Osteocyte (in vitro differentiated cells): ENCODE data around the gene DNTT. TPM values are rescaled to one million over a fixed set of nuclear protein-coding genes. Genes with fewer than 3 reads are reported as not detected.

Experiments used
- DNase-seq: peaks from one replicate; pipeline ENCODE4 v3.0.0; 2021; ENCODE audit warnings: mixed read lengths; ENCODE audit not compliant: unreplicated experiment; ENCODE audit errors: extremely low spot score
- H3K27ac Mint-ChIP-seq: one replicate; pipeline ENCODE4 v1.8.0; 2021; ENCODE audit warnings: mild to moderate bottlenecking, mixed read lengths; ENCODE audit not compliant: unreplicated experiment
- H3K27me3 Mint-ChIP-seq: one replicate; pipeline ENCODE4 v1.8.0; 2021; ENCODE audit warnings: mixed read lengths; ENCODE audit not compliant: unreplicated experiment
- H3K36me3 Mint-ChIP-seq: one replicate; pipeline ENCODE4 v1.8.0; 2021; ENCODE audit warnings: mixed read lengths; ENCODE audit not compliant: unreplicated experiment
- H3K4me1 Mint-ChIP-seq: one replicate; pipeline ENCODE4 v1.8.0; 2021; ENCODE audit warnings: mixed read lengths; ENCODE audit not compliant: unreplicated experiment
- H3K4me3 Mint-ChIP-seq: one replicate; pipeline ENCODE4 v1.8.0; 2021; ENCODE audit warnings: mild to moderate bottlenecking, moderate library complexity, mixed read lengths; ENCODE audit not compliant: unreplicated experiment
- H3K9me3 Mint-ChIP-seq: one replicate; pipeline ENCODE4 v1.8.0; 2021; ENCODE audit warnings: mixed read lengths; ENCODE audit not compliant: unreplicated experiment
- total RNA-seq: library from RNA; stranded (reverse); gene quantifications from 2 replicates; pipeline ENCODE4 v1.2.1, GENCODE V29; 2021
- TF ChIP-seq, protein P1 (sequence below): fragments of 200-600 bp; sonication (generic); IDR thresholded peaks from 2 replicates; pipeline ENCODE4 v1.5.0; 2021; ENCODE audit warnings: antibody characterized with exemption, mild to moderate bottlenecking, moderate library complexity

The DNTT gene
- total RNA-seq, 1 donor from 2014 or later = not detected

DNA sequence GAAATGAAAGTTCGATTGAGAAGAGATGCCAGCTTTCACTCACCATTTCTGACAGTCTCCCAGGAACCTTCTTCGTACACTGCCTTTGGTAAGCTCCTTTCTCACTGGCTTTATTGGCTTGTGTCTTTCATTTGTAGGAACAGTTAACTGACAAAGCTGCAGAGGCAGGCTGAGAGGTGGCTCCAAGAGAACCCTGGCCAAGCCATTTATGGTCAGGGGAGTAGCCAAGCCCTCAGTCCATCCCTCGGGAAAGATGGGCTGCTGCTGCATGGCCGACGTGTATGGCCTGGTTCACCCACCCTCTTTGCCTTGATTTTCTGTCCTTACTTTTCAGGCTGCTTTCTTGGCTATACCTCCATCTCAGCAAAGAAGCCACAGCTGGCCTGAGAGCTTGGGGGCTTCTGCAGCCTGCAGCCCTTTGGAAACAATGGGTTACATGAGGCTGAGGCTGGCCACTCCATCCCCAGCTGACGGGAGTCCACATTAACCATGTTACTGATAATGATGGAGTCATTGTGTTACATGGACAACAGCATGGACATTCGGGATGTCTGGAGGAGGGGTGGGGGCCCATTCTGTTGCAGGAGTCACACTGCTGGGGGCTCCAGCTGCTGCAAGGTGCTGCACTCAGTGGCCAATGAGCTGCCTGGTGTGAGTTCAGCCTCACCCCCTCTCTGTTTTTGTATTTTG is 54.8 kb downstream of the DNTT start, which contains the start of gene OPALIN:
Gene OPALIN (minus strand): TSS at position 152 of the 690 bp plus-strand sequence. CDS start 106 bp downstream, at position 46.
- Mint-ChIP-seq H3K9me3 (no peaks in the 10 kb centered on the region), H3K27me3 (peaks cover 26% of the 10 kb centered on the region), H3K36me3 (no peaks in the 10 kb centered on the region), H3K27ac (no peak within 1 kb of the TSS), H3K4me3 (no peak within 1 kb of the TSS), H3K4me1 (no peaks in the 10 kb centered on the region)
- DNase-seq = no peak
- TF ChIP-seq, protein P1, sequence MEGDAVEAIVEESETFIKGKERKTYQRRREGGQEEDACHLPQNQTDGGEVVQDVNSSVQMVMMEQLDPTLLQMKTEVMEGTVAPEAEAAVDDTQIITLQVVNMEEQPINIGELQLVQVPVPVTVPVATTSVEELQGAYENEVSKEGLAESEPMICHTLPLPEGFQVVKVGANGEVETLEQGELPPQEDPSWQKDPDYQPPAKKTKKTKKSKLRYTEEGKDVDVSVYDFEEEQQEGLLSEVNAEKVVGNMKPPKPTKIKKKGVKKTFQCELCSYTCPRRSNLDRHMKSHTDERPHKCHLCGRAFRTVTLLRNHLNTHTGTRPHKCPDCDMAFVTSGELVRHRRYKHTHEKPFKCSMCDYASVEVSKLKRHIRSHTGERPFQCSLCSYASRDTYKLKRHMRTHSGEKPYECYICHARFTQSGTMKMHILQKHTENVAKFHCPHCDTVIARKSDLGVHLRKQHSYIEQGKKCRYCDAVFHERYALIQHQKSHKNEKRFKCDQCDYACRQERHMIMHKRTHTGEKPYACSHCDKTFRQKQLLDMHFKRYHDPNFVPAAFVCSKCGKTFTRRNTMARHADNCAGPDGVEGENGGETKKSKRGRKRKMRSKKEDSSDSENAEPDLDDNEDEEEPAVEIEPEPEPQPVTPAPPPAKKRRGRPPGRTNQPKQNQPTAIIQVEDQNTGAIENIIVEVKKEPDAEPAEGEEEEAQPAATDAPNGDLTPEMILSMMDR = no peak

DNA sequence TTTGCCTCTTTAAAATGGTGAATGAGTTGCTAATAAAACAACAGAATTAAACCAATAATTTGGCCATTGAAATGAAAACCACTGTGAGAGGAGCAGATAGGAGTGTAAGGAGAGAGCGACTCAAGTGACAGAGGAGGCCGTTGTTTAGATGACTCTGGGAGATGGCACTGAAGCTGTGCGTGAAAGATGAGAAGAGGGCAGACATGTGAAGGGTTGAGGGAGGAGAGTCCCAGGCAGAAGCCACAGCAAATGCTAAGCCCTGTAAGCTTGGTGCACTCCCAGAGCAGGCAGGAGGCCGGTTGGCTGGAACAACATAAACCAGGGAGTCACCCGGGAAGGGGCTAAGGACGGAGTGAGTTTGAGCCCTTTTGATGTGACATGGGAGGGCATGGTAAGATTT is 55.4 kb downstream of the DNTT start:
- Mint-ChIP-seq H3K9me3 (no peaks in the 10 kb centered on the region), H3K27me3 (peaks cover 26% of the 10 kb centered on the region), H3K4me3 (no peak overlapping the region), H3K27ac (no peak overlapping the region), H3K4me1 (no peaks in the 10 kb centered on the region), H3K36me3 (no peaks in the 10 kb centered on the region)
- TF ChIP-seq, protein P1 = no peak
- DNase-seq = no peak

GRCh38 chr10:96360331-96360730 is 56.1 kb downstream of the DNTT start:
- H3K4me3 Mint-ChIP-seq = no peak overlapping the region
- no peak for DNase-seq
- H3K27me3 Mint-ChIP-seq = peaks cover 22% of the 10 kb centered on the region
- H3K27ac Mint-ChIP-seq = no peak overlapping the region
- TF ChIP-seq, protein P1 = no peak
- H3K4me1 Mint-ChIP-seq = no peaks in the 10 kb centered on the region
- no peaks in the 10 kb centered on the region for H3K36me3 Mint-ChIP-seq
- H3K9me3 Mint-ChIP-seq = no peaks in the 10 kb centered on the region

GRCh38 chr10:96360766-96361165 is 56.5 kb downstream of the DNTT start:
- Mint-ChIP-seq H3K4me1 (peaks cover under 1% of the 10 kb centered on the region), H3K36me3 (no peaks in the 10 kb centered on the region), H3K27me3 (peaks cover 22% of the 10 kb centered on the region), H3K27ac (no peak overlapping the region), H3K9me3 (no peaks in the 10 kb centered on the region), H3K4me3 (no peak overlapping the region)
- TF ChIP-seq, protein P1 = no peak
- DNase-seq = no peak

DNA sequence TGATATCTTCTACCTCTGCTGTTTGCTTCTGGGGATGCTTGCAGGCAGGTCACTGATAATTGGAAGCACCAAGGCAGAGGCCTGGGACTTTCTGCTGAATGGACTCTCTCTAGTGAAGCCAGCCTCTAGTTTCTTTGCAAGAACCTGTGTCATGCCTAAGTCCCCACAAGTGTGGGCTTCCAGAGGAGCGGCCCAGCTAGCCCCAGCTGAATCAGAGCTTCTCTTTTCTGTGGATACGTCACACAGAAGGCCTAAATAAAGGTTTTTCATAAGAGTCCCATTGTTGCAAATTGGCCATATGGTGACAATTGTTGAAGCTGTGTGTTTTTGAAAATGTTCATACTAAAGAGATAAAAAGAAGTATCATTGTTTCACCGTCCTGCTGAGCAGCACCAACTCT is 61.3 kb downstream of the DNTT start:
- Mint-ChIP-seq H3K27me3 (no peaks in the 10 kb centered on the region), H3K4me3 (no peak overlapping the region), H3K36me3 (no peaks in the 10 kb centered on the region), H3K4me1 (peaks cover 11% of the 10 kb centered on the region), H3K27ac (no peak overlapping the region), H3K9me3 (no peaks in the 10 kb centered on the region)
- DNase-seq = no peak
- TF ChIP-seq, protein P1 = no peak
